Suprapubic skin (tissue), 4 donors: ENCODE results near the gene RAP1GDS1. TPM values are rescaled to one million over a fixed set of nuclear protein-coding genes. Genes with fewer than 3 reads are reported as not detected.

Experiments used
- DNase-seq, 2 donors: peaks; one replicate each; pipeline ENCODE4 v3.0.0-alpha.2; 2019; ENCODE audit warnings: low spot score in 2 of 2
- H3K27ac ChIP-seq: fragments of 200-600 bp; sonication (generic); one replicate; pipeline ENCODE4 v1.5.1; 2019
- H3K27me3 ChIP-seq: fragments of 200-600 bp; sonication (generic); one replicate; pipeline ENCODE4 v1.5.1; 2019
- H3K36me3 ChIP-seq: fragments of 200-600 bp; sonication (generic); one replicate; pipeline ENCODE4 v1.5.1; 2019
- H3K4me1 ChIP-seq: fragments of 200-600 bp; sonication (generic); one replicate; pipeline ENCODE4 v1.5.1; 2019
- H3K4me3 ChIP-seq: fragments of 200-600 bp; sonication (generic); one replicate; pipeline ENCODE4 v1.5.1; 2019; ENCODE audit warnings: mild to moderate bottlenecking
- H3K9me3 ChIP-seq: fragments of 200-600 bp; sonication (generic); one replicate; pipeline ENCODE4 v1.5.1; 2019
- CTCF ChIP-seq, 2 donors: fragments of 200-600 bp in 1 of 2; fragments of 450-650 bp in 1 of 2; sonication (generic) in 1 of 2; IDR thresholded peaks; one replicate each; pipeline ENCODE4 v1.5.1; 2016 to 2019; ENCODE audit warnings: antibody characterized with exemption in 2 of 2, mild to moderate bottlenecking in 1 of 2, moderate library complexity in 1 of 2
- EP300 ChIP-seq: sonication (generic); formaldehyde crosslinking; IDR thresholded peaks from one replicate; pipeline ENCODE4 v1.6.1; 2017; ENCODE audit warnings: antibody characterized with exemption
- POLR2A ChIP-seq, 2 donors: fragments of 450-650 bp; IDR thresholded peaks; one replicate each; pipeline ENCODE4 v1.6.1; 2017; ENCODE audit warnings: antibody characterized with exemption in 2 of 2, mild to moderate bottlenecking in 2 of 2, moderate library complexity in 2 of 2
- POLR2AphosphoS5 ChIP-seq, 3 donors: sonication (generic); formaldehyde crosslinking; IDR thresholded peaks; one replicate each; pipeline ENCODE4 v1.6.1; 2017; ENCODE audit warnings: antibody characterized with exemption in 3 of 3
- WGBS: methylation state at CpG from one replicate; pipeline ENCODE4 v1.1.5; 2018; 5-methylcytosine and 5-hydroxymethylcytosine counted together
- total RNA-seq, 4 donors: library from RNA; depleted of rRNA; stranded (reverse); fragments of >200 nt; gene quantifications; one replicate each; pipeline ENCODE4 v1.1.0, GENCODE V29; 2016

Gene RAP1GDS1
- total RNA-seq, 4 donors from 2014 or later: 17.8 to 28.6 (median 27.1) TPM

- peaks cover 14% of the 10 kb centered on the region for H3K9me3 ChIP-seq
- no peaks in the 10 kb centered on the region for H3K27me3 ChIP-seq
- H3K36me3 ChIP-seq: no peaks in the 10 kb centered on the region
- no peaks in the 10 kb centered on the region for H3K4me1 ChIP-seq
- TF ChIP-seq EP300: no peak
- TF ChIP-seq POLR2A (IDR thresholded peaks at IDR 0.05): no peak
- no peak for TF ChIP-seq CTCF (IDR thresholded peaks at IDR 0.05)
- TF ChIP-seq POLR2AphosphoS5 (IDR thresholded peaks at IDR 0.05): no peak
- no peak for DNase-seq
- no peak overlapping the region for H3K4me3 ChIP-seq
- H3K27ac ChIP-seq: no peak overlapping the region
Measured at GRCh38 chr4:98300706-98301105, 39.5 kb downstream of the RAP1GDS1 start.

GRCh38 chr4:98305576-98305975, 44.4 kb downstream of the RAP1GDS1 start:
- no peaks in the 10 kb centered on the region for H3K27me3 ChIP-seq
- WGBS: 15% methylated on average over 1 of the region's 1 CpG
- H3K9me3 ChIP-seq: peaks cover 14% of the 10 kb centered on the region
- DNase-seq: no peak
- H3K36me3 ChIP-seq: no peaks in the 10 kb centered on the region
- H3K4me3 ChIP-seq: no peak overlapping the region
- H3K4me1 ChIP-seq: no peaks in the 10 kb centered on the region
- no peak overlapping the region for H3K27ac ChIP-seq
- TF ChIP-seq POLR2A (IDR thresholded peaks at IDR 0.05) (no peak), CTCF (IDR thresholded peaks at IDR 0.05) (no peak), POLR2AphosphoS5 (IDR thresholded peaks at IDR 0.05) (no peak), EP300 (no peak)

DNA sequence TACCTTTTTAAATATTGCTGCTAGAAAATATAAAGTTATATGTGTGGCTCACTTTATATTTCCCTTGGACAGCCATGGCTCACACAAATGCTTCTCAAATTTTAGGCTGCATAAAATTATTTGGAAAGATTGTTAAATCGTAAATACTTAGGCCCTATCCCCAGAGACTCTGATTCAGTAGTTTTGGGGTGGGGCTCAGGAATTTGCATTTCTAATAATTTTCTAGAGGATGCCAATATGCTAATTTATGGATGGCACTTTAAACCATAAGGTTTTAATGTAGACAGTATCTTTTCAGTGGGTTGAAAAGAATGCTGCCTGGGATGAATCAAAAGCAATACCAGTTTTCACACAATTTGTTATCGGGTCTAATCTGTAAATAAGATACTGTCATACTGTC, 49.7 kb downstream of the RAP1GDS1 start:
- DNase-seq: no peak
- WGBS: 70% methylated on average over 2 of the region's 2 CpGs
- H3K27me3 ChIP-seq: no peaks in the 10 kb centered on the region

GRCh38 chr4:98311656-98312055, 50.5 kb downstream of the RAP1GDS1 start:
- whole genome bisulfite sequencing: 97% methylated on average over 4 of the region's 4 CpGs
- no peak overlapping the region for H3K4me3 ChIP-seq
- H3K36me3 ChIP-seq: no peaks in the 10 kb centered on the region
- no peak for TF ChIP-seq POLR2A (IDR thresholded peaks at IDR 0.05)
- no peak for TF ChIP-seq CTCF (IDR thresholded peaks at IDR 0.05)
- TF ChIP-seq EP300: no peak
- no peak for TF ChIP-seq POLR2AphosphoS5 (IDR thresholded peaks at IDR 0.05)
- DNase-seq: no peak
- no peak overlapping the region for H3K27ac ChIP-seq
- H3K9me3 ChIP-seq: no peaks in the 10 kb centered on the region
- H3K27me3 ChIP-seq: no peaks in the 10 kb centered on the region
- no peaks in the 10 kb centered on the region for H3K4me1 ChIP-seq

More for the DNA sequence above, 49.7 kb downstream of the RAP1GDS1 start:
- Histone ChIP-seq H3K4me3 (no peak overlapping the region), H3K9me3 (no peaks in the 10 kb centered on the region), H3K4me1 (no peaks in the 10 kb centered on the region), H3K36me3 (no peaks in the 10 kb centered on the region), H3K27ac (no peak overlapping the region)
- TF ChIP-seq CTCF (IDR thresholded peaks at IDR 0.05) (no peak), POLR2A (IDR thresholded peaks at IDR 0.05) (no peak), POLR2AphosphoS5 (IDR thresholded peaks at IDR 0.05) (no peak), EP300 (no peak)

DNA sequence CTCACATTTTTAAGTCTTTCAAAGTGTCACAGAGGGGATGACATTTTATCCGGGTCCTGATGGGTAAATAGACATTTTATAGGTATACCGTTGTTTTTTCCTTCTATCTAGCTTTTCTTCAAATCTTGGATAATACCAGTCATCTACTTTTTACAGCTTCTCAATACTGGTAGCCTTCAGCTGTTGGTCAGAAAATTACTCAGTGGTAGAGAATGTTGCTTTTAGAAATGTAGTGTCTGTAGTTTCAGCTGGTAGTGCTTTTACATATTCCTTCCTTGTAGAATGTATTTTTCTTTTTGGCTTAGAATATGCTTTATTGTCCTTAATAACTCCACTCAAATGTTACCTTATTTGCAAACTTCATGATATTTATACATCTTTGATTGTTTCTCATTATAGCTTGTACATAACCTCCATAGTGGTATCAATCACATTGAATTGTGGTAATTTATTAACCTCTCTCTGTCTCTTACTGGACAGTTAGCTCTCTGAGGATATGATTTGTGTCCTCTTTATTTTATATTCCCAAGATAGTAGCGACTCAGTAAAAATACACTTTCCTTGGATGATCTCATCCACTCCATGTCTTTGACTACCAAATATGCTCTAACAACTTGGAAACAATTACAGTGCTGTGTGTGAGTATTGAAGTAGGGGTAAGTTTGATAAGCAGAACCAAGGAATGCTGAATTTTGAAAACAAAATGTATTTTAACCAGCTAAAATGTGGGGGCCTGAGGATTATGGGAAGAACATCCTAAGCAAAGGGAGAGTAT, 53.8 kb downstream of the RAP1GDS1 start:
- Histone ChIP-seq H3K27ac (no peak overlapping the region), H3K4me3 (no peak overlapping the region), H3K9me3 (no peaks in the 10 kb centered on the region), H3K36me3 (peaks cover 4% of the 10 kb centered on the region), H3K4me1 (no peaks in the 10 kb centered on the region), H3K27me3 (no peaks in the 10 kb centered on the region)
- DNase-seq: no peak
- TF ChIP-seq POLR2AphosphoS5 (IDR thresholded peaks at IDR 0.05): no peak
- whole genome bisulfite sequencing: 94% methylated on average over 3 of the region's 3 CpGs

- WGBS: 95% methylated on average over 2 of the region's 2 CpGs
- no peak for DNase-seq
Measured at GRCh38 chr4:98318521-98318920, 57.3 kb downstream of the RAP1GDS1 start.

More at GRCh38 chr4:98318521-98318920, 57.3 kb downstream of the RAP1GDS1 start:
- Histone ChIP-seq H3K9me3 (no peaks in the 10 kb centered on the region), H3K27ac (no peak overlapping the region), H3K27me3 (no peaks in the 10 kb centered on the region), H3K36me3 (peaks cover 4% of the 10 kb centered on the region), H3K4me3 (no peak overlapping the region), H3K4me1 (no peaks in the 10 kb centered on the region)
- TF ChIP-seq POLR2A (IDR thresholded peaks at IDR 0.05): no peak
- TF ChIP-seq POLR2AphosphoS5 (IDR thresholded peaks at IDR 0.05): no peak
- TF ChIP-seq CTCF (IDR thresholded peaks at IDR 0.05): no peak
- TF ChIP-seq EP300: no peak
